LNCAP (cell line): ENCODE data around the gene RFTN1.

Source experiments
- CTCF ChIP-seq: fragments of 450-650 bp; IDR thresholded peaks from 2 replicates; pipeline ENCODE4 v1.5.1; 2017; ENCODE audit warnings: mild to moderate bottlenecking

The RFTN1 gene

GRCh38 chr3:16548721-16549120 is 35.2 kb upstream of the RFTN1 start:
- no peak for TF ChIP-seq CTCF

- no peak for TF ChIP-seq CTCF
Measured at GRCh38 chr3:16547561-16548357, 34.3 kb upstream of the RFTN1 start.

GRCh38 chr3:16546186-16547010 is 32.9 kb upstream of the RFTN1 start:
- no peak for TF ChIP-seq CTCF

- TF ChIP-seq CTCF, result no peak
Measured at GRCh38 chr3:16545413-16546185, 32.1 kb upstream of the RFTN1 start.

- TF ChIP-seq CTCF, result no peak
Measured at GRCh38 chr3:16543242-16543864, 29.9 kb upstream of the RFTN1 start.

- no peak for TF ChIP-seq CTCF
Measured at GRCh38 chr3:16538507-16538906, 25.0 kb upstream of the RFTN1 start.

GRCh38 chr3:16536996-16537395 is 23.5 kb upstream of the RFTN1 start:
- no peak for TF ChIP-seq CTCF
